ENCODE data around the gene SLC5A11. TPM values are rescaled to one million over a fixed set of nuclear protein-coding genes. Genes with fewer than 3 reads are reported as not detected.

Gene SLC5A11
- total RNA-seq, 1 donor from 2014 or later = 0.27 TPM

DNA sequence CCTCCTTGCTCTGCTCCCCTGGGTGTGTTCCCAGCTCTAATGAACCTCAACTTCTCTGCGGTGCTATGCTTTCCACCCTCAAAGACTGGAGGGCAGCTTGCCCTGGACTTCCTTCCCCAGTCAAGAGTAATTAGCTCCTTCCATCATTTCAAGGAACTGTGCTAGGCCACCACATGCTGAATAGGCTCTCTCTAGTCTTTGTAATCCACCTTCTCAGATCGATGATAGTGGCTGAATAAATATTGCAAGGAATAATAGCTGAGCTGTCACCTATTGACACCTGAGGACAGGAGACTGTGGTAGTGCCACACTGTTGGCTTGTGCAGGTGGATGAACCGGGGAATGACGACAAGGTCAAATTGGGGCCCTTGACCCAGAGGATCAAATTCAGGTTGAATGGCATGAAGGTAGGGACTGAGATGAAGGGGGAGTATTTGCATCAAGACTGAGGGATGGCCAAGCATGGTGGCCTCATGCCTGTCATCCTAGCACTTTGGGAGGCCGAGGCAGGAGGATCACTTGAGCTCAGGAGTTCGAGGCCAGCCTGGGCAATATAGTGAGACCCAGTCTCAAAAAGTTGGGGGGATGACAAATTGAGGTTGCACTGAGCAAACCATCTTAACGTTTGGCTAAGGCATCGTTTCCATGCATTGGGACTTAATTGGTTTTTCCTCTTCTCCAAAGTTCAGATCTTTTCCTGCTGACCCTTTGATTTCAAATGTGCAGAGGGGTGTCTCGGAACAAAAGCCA is 18.8 kb upstream of the SLC5A11 start:
- Histone ChIP-seq H3K36me3 (peaks cover 70% of the 10 kb centered on the region), H3K27ac (no peak overlapping the region), H3K4me3 (no peak overlapping the region), H3K4me1 (no peaks in the 10 kb centered on the region), H3K27me3 (ENCODE audit: low read depth) (no peaks in the 10 kb centered on the region), H3K9me3 (no peaks in the 10 kb centered on the region)
- intact Hi-C loops (cut with DNase I) = no loop called here
- TF ChIP-seq, protein P1, sequence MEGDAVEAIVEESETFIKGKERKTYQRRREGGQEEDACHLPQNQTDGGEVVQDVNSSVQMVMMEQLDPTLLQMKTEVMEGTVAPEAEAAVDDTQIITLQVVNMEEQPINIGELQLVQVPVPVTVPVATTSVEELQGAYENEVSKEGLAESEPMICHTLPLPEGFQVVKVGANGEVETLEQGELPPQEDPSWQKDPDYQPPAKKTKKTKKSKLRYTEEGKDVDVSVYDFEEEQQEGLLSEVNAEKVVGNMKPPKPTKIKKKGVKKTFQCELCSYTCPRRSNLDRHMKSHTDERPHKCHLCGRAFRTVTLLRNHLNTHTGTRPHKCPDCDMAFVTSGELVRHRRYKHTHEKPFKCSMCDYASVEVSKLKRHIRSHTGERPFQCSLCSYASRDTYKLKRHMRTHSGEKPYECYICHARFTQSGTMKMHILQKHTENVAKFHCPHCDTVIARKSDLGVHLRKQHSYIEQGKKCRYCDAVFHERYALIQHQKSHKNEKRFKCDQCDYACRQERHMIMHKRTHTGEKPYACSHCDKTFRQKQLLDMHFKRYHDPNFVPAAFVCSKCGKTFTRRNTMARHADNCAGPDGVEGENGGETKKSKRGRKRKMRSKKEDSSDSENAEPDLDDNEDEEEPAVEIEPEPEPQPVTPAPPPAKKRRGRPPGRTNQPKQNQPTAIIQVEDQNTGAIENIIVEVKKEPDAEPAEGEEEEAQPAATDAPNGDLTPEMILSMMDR (IDR thresholded peaks at IDR 0.05) = no peak
- ATAC-seq (no peak), DNase-seq (no peak)

DNA sequence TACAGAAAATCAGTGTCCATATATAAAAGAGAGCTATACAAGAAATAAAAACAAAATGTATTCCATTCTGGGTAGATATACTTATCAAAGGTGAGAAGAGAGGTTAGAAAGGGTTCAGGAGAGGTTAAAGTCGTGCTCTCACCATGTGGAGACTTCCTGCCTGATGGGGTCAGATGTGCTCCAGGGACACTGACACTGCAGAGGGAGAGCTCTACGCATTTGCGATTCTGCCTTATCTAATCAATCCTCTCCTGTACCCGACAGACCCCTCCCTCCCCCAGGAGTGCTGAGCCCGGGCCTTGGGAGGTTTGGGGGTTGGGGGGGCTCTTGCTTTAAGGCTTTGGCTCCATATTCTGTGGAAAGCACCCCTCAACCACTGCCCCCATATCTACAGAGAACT is 16.6 kb upstream of the SLC5A11 start:
- intact Hi-C loops (cut with DNase I) = no loop called here
- DNase-seq (no peak), ATAC-seq (no peak)
- Histone ChIP-seq H3K4me1 (no peaks in the 10 kb centered on the region), H3K4me3 (no peak overlapping the region), H3K27ac (no peak overlapping the region), H3K9me3 (no peaks in the 10 kb centered on the region), H3K27me3 (ENCODE audit: low read depth) (no peaks in the 10 kb centered on the region), H3K36me3 (peaks cover 48% of the 10 kb centered on the region)
- TF ChIP-seq, protein P1 (IDR thresholded peaks at IDR 0.05) = no peak

DNA sequence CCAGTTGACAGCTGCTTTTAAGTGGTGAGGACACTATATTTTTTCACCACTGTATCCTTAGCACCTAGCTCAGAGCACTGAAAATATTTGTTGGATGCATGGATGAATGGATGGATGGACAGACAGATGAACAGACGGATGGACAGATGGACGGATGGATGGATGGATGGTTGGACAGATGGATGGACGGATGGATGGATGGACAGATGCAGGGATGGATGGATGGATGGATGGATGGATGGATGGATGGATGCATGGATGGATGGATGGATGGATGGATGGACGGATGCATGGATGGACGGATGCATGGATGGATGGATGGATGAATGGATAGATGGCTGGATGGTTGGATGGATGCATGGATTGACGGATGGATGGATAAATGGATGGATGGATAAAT is 12.4 kb upstream of the SLC5A11 start:
- ATAC-seq (no peak), DNase-seq (no peak)
- H3K9me3 ChIP-seq = no peaks in the 10 kb centered on the region
- intact Hi-C loops (cut with DNase I) = no loop called here
- H3K27me3 ChIP-seq (ENCODE audit: low read depth) = no peaks in the 10 kb centered on the region
- H3K4me3 ChIP-seq = no peak overlapping the region
- peaks cover 1% of the 10 kb centered on the region for H3K4me1 ChIP-seq
- TF ChIP-seq, protein P1 (IDR thresholded peaks at IDR 0.05) = no peak
- H3K36me3 ChIP-seq = peaks cover 9% of the 10 kb centered on the region
- H3K27ac ChIP-seq = no peak overlapping the region

DNA sequence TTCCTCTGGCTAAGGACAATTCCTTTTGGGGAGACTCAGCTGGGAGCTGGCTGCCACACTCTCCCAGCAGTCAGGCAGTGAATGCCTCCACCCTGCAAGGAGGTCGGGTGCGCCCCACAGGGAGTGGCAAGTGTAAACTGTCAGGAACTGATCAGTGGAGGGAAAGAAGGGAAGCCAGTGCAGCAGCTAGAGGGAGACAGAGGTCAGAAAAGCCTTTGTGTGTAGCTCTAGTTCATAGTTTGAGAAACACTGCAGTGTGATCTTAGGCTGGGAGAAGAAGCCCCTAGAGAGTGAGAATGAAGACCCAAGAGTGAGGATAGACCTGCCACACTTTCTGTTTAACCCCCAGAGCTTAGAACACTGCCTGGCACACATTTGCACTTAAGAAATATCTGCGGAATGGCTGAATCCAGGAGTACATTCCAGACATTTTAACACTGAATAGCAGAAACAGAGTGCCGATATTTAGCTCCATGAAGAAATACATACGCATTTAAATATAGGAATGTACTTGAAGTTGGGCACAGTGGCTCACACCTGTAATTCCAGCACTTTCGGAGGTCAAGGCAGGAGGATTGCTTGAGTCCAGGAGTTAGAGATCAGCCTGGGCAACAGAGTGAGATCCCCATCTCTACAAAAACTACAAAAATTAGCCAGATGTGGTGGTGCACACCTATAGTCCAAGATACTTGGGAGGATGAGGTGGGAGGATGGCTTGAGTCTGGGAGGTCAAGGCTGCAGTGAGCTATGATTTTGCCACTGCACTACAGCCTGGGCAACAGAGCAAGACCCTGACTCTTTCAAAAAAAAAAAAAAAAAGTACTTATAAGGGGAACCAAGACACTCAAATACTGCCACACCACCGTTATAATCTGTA is 11.1 kb upstream of the SLC5A11 start:
- Histone ChIP-seq H3K4me3 (no peak overlapping the region), H3K27me3 (ENCODE audit: low read depth) (no peaks in the 10 kb centered on the region), H3K9me3 (no peaks in the 10 kb centered on the region), H3K4me1 (peaks cover 14% of the 10 kb centered on the region), H3K36me3 (peaks cover 3% of the 10 kb centered on the region), H3K27ac (no peak overlapping the region)
- TF ChIP-seq, protein P1 (IDR thresholded peaks at IDR 0.05) = peak; percentile 35
- intact Hi-C loops (cut with DNase I) = no loop called here
- no peak for DNase-seq
- peak; percentile 22 to 52 for ATAC-seq

DNA sequence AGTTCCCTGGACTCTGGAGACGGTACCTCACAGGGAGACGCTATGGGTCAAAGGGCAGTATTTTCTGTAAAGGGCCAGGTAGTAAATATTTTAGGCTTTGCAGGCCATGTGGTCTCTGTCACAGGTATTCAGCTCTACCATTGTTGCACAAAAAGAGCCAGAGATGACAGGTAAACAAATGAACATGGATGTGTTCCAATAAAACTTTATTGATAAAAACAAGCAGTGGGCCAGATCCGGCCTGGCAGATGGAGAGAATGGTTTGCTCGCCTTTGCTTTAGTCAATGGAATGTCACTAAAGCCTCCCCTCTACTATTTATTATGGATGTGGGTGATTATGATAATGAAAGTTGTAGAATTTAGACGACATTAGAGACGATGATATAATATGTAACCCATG is 8.9 kb upstream of the SLC5A11 start:
- DNase-seq = no peak
- intact Hi-C loops (cut with DNase I) = no loop called here
- Histone ChIP-seq H3K9me3 (no peaks in the 10 kb centered on the region), H3K27me3 (ENCODE audit: low read depth) (no peaks in the 10 kb centered on the region), H3K4me1 (peaks cover 14% of the 10 kb centered on the region), H3K36me3 (no peaks in the 10 kb centered on the region), H3K4me3 (no peak overlapping the region), H3K27ac (no peak overlapping the region)
- TF ChIP-seq, protein P1 (IDR thresholded peaks at IDR 0.05) = no peak
- ATAC-seq = no peak

All from lower lobe of right lung (tissue), 2 donors.